A172 (cell line): ENCODE results near the gene SLC22A5. TPM values are rescaled to one million over a fixed set of nuclear protein-coding genes. Genes with fewer than 3 reads are reported as not detected.
A peak's percentile ranks its signal among the peaks of the same experiment; 100 is the strongest.

Experiments used
- DNase-seq: peaks from one replicate; pipeline ENCODE4 v3.0.0-alpha.2; 2015; ENCODE audit warnings: low spot score
- total RNA-seq: library from RNA; depleted of rRNA; stranded (reverse); fragments of >200 nt; shearing (Covaris generic); gene quantifications from 2 replicates; pipeline ENCODE4 v1.2.3, GENCODE V29; 2014

The SLC22A5 gene
- total RNA-seq, 1 experiment from 2014 or later = 5.9 TPM

GRCh38 chr5:132365213-132365612 lies 4.3 kb upstream of the SLC22A5 start:
- DNase-seq = peak; percentile 98

DNA sequence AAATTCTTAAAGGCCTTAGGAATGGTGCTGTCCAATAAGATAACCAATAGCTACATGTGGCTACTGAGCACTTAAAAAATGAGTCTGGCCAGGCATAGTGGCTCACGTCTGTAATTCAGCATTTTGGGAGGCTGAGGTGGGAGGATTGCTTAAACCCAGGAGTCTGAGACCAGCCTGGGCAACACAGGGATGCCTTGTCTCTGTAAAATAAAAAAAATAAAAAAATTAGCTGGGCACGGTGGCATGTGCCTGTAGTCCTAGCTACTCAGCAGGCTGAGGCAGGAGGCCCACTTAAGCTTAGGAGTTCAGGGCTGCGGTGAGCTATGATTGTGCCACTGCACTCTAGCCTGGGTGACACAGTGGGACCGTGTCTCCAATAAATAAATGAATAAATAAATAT lies 1.3 kb upstream of the SLC22A5 start:
- DNase-seq = no peak

DNA sequence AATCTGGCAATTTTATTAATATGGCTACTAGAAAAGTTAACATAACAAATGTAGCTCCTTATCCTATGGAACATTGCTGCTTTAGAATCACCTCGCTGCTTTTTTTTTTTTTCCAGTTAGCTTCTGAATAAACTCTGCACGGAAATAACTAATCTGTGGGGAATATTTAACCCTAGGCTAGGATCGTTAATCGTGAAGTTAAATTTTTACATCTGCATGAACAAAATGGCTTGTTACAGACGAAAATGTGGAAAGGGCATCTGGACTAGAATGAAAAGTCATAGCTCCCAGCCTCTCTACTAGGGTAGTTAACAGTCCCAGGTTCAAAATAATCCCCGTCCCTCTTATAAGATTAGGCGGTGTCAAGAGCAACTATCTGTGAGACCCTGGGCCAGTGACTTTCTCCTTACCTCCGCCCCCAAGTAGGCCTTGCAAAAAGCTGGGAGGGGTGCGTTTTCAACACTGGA lies 470 bp upstream of the SLC22A5 start:
- DNase-seq = peak; percentile 7

DNA sequence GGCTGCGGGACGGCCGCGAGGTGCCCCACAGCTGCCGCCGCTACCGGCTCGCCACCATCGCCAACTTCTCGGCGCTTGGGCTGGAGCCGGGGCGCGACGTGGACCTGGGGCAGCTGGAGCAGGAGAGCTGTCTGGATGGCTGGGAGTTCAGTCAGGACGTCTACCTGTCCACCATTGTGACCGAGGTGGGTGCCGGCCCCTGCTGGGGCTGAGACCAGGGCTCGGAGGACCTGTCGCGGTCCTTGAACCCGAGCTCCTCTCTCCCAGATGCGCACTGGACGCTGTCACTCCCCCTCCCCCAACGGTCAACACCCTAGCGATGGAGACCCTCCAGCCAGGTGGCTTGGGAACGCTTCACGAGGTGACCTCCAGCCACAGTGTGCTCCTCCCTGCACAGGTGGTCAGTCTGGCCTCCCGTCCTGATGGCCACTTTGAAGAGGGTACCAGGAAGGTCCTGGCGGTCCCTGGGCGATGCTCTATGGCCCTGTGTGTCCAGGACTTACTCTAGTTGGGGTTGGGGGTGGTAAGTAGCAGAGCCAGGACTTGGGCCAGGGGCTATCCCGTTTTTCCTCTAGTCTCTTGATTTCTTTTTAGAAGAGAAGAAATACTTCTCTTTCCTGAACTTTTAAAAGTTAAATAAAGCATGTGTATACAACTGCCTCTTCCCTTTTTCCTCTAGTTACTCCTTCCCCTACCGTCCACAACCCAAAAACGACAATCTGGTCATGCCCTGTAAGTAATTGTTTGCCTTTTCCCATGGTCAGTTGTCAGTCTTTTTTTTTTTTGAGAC lies 866 bp downstream of the SLC22A5 start:
- no peak for DNase-seq

GRCh38 chr5:132370971-132371602 lies 1.6 kb downstream of the SLC22A5 start:
- DNase-seq = no peak

DNA sequence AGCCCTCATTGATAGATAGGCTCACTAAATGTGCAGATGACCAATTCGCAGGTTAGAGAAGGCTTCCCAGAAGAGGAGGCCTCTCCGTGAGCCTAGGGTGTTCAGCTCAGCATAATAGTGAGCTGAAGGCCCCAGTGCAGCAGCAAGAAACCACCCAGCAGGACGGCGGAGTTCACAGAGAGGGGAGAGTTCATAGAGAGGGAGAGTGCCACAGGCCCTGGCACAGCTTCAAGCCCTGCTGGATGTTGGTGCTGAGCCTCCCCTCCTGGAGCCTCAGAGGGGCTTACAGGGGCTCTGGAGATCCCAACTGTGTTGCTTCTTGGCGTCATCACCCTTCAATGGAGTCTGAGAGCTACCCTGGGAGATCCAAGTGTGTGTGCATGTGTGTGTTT lies 2.1 kb downstream of the SLC22A5 start:
- no peak for DNase-seq

DNA sequence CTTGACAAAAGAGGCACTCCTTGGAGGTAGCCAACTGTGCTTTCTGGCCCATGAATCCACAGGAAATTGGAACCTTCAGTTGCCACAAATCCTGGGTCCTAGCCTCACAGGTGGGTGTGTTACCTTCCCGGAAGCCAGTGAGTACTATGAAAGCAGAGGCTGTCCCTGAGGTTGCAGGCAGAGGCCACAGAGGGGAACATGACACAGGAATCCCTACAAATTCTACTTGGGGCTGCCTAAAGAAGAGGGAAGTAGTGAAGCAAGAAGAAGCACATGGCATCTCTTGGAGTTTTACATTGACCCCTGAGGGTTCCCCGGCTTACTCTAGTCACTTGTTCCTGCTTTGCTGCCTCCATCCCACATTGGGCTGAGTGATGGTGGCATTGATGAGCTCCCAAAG lies 2.6 kb downstream of the SLC22A5 start:
- DNase-seq = no peak

GRCh38 chr5:132372542-132372941 lies 3.0 kb downstream of the SLC22A5 start:
- DNase-seq = no peak

DNA sequence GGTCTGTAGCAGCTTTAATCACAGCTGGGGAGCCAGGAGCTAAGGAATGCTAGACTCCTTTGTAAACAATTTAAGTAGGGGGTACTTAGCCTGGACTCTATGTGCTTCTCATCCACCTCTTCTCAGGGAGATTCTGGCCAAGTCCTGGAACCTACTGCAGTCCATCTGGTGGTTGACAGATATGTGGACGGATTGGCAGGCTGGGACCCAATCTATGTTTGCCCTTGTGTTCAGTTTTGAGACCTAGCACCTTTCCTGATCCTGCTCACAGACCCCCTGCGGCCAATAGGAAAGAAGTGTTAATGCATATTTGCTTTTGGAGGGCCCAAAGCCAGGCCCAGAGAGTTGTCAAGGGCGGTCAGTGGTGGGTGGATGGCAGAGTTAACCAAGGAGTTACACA lies 6.4 kb downstream of the SLC22A5 start:
- DNase-seq = no peak

DNA sequence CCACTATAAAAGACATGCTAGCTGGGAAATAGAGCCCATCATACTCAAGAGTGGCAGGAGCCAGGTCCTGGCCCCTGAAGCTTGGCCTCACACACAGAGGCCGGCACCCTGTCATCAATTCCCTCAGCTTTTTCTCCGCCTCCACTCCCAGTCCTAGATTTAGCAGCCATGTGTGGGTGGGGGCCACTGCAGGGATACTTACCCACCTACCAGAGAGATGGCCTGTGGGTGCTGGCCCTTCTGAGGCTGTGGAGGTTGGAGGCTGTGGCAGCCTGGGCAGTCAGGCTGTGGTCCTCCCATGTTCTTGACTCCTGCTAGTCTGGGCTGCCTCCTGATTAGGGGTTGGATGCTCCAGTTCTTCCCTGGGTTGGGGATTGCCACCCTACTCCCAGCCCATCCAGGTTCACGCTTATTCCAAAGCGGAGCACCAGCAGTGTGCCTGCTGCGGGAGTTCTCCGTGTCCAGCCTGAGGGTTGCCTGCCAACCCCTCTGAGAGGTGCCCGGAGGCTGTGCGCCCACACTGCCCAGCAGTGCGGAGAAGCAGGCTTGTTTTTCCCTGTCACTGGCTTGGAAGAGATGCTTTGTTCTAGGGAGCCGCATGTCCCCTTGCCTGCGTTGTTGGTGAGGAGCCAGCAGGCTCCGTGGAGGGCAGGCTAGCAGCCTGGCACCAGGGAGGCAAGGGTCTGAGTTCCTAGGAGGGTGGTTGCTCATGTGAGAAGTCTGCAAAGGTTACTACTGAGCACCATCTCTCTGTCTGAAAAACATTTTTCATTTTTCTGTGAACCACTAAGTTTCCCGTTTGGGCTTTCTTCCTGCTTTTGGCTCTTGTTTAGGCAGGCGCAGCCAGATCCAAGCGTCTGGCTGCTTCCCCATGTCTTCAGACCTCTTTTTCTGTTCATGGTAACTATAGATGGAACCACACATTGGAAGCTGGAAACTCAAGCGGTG lies 7.5 kb downstream of the SLC22A5 start:
- no peak for DNase-seq

GRCh38 chr5:132377738-132378137 lies 8.2 kb downstream of the SLC22A5 start:
- DNase-seq = no peak

DNA sequence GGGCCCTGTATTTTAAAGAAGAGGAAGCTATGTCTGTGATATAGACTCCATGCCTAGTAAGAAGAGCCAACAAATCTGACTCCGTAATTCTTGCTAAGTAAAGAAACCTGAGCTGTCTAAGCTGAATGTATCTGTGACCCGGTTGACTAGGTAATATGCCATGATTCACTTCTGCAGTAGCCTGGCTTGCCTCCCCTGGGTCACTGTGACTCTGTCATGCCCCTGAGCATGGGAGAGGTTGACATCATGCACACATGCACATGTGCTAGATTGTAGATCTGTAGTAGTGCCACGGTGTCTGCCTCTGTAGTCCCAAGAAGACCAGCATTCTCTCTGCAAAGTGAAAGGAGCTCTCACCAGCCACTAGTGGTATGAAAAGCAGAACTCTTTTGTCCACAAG lies 9.1 kb downstream of the SLC22A5 start:
- no peak for DNase-seq

DNA sequence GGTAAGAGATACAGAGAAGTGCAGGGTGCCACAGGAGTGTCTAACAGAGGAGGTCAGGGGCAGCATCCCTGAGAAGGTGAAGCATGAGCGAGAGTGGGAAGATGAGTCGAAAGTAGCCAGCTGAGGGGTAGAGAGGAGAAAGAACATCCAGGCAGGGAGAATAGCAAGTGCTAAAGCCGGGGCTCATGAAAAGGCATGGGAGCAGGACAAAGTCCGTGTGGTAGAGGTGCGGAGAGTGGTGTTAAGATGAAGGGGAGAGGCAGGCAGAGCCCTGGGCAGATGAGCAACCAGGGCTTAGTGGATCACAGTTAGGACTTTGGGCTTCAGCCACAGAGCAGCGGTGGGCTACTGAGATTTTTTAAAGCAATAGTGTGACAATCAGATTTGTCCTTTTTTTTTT lies 10.5 kb downstream of the SLC22A5 start:
- DNase-seq = no peak

DNA sequence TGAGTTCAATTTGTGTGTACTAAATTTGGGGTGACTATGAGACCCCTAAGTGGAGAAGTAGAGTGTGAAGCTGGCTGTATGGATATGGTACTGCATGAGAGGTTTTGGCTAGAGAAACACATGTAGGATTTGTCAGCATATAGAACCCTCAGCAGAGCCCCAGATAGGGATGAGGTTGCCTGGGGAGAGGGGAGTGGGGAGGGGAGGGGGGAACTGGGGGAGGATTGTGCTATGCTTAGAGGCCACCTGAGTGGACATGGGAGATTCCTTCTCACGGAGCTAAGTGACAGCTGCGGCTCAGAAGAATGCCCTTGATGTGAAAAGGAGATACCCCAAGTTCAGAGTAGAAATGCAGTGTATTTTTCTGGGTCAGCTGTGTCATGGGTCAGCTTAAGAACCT lies 11.2 kb downstream of the SLC22A5 start:
- DNase-seq = no peak

- no peak for DNase-seq
Observed at GRCh38 chr5:132381614-132382013, 12.1 kb downstream of the SLC22A5 start.

DNA sequence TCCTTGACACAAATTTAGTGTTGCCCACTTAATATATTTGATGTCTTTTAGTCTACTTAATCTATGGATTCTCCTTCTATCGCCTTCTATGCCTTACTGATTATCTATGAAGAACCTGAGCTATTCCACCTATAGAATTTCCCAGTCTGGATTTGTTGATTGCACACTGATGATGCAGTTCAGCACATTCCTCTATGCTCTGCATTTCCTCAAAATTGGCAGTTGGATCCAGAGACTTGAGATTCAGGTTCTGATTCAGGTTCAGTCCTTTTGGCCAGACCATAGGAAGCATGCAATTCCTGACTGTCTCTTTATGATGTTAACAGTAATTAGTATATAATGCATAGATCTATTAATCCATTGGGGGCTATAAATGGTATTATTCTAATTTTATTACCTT lies 13.8 kb downstream of the SLC22A5 start:
- DNase-seq = no peak

- no peak for DNase-seq
Observed at GRCh38 chr5:132383984-132384383, 14.5 kb downstream of the SLC22A5 start.

GRCh38 chr5:132384506-132385050 lies 15.1 kb downstream of the SLC22A5 start:
- no peak for DNase-seq

GRCh38 chr5:132385326-132386105 lies 16.0 kb downstream of the SLC22A5 start:
- peak; percentile 77 for DNase-seq

DNA sequence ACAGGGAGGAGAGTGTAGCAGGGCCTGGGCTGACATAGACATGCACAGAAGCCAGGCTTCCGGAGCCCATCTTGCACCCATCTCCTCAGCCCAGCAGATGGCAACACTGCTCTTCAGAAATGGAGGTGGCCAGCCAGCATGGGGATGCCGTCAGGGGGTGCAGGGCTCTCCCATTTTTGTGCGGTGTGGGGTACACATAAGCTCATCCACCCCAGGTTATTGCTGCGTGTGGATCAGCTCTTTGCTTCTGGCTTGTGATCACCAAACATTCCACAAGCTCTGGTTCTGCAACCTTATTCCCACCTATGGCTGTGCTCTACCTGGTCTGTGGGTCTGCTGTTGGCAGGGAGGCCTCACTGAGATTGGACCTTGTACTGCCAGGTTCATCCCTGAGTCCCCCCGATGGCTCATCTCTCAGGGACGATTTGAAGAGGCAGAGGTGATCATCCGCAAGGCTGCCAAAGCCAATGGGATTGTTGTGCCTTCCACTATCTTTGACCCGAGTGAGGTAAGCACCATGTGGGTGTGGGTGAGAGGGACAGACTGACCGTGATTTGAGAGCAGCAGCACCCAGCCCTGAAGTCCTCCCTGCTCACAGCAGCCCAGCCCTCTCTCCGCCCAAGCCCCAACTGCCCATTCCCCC lies 17.3 kb downstream of the SLC22A5 start:
- DNase-seq = peak; percentile 73
